HK-2 (cell line): Measurements from ENCODE around the gene NPHP3.
"Not testable (repeated sequence)": the region's sequence is repeated elsewhere in the genome, so short reads cannot be mapped to it uniquely, and the experiment has no call there.

ENCODE experiments used
- DNase-seq: peaks from one replicate; pipeline ENCODE4 v3.0.0-alpha.2; 2018; ENCODE audit not compliant: unreplicated experiment

The NPHP3 gene, protein sequence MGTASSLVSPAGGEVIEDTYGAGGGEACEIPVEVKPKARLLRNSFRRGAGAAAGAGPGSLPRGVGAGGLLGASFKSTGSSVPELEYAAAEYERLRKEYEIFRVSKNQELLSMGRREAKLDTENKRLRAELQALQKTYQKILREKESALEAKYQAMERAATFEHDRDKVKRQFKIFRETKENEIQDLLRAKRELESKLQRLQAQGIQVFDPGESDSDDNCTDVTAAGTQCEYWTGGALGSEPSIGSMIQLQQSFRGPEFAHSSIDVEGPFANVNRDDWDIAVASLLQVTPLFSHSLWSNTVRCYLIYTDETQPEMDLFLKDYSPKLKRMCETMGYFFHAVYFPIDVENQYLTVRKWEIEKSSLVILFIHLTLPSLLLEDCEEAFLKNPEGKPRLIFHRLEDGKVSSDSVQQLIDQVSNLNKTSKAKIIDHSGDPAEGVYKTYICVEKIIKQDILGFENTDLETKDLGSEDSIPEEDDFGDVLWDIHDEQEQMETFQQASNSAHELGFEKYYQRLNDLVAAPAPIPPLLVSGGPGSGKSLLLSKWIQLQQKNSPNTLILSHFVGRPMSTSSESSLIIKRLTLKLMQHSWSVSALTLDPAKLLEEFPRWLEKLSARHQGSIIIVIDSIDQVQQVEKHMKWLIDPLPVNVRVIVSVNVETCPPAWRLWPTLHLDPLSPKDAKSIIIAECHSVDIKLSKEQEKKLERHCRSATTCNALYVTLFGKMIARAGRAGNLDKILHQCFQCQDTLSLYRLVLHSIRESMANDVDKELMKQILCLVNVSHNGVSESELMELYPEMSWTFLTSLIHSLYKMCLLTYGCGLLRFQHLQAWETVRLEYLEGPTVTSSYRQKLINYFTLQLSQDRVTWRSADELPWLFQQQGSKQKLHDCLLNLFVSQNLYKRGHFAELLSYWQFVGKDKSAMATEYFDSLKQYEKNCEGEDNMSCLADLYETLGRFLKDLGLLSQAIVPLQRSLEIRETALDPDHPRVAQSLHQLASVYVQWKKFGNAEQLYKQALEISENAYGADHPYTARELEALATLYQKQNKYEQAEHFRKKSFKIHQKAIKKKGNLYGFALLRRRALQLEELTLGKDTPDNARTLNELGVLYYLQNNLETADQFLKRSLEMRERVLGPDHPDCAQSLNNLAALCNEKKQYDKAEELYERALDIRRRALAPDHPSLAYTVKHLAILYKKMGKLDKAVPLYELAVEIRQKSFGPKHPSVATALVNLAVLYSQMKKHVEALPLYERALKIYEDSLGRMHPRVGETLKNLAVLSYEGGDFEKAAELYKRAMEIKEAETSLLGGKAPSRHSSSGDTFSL (N-terminal part only)

DNA sequence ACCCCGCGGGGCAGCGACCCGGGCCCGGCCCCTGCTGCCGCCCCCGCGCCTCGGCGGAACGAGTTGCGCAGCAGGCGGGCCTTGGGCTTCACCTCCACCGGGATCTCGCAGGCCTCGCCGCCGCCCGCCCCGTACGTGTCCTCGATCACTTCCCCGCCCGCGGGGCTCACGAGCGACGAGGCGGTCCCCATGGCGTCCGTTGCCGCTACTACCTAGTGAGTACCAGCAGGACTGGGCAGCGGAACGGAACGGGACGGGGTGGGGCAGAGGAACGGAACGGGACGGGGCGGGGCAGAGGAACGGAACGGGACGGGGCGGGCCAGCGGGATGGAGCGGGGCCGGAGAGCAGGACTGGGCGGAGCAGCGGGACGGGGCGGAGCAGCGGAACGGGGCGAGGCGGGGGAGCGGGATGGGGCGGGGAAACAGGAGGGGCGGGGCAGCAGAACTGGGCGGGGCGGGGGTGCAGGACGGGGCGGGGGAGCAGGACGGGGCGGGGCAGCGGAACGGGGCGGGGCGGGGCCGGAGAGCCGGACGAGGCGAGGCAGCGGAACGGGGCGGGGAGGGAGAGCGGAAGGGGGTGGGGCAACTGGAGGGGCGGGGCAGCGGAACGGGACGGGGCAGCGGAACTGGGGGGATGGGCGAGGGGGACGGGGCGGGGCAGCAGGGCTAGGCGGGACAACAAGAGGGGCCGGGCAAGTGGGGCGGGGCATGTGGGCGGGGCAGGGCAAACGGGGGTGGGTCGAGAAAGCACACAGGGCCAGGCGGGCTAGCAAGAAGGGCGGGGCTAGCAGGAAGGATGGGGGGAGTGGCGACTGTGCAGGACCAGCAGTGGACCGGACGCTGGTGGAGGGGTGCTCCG lies at the start of gene NPHP3:
Gene NPHP3 (minus strand): TSS at position 245 of the 859 bp plus-strand sequence. CDS start 54 bp downstream, at position 191.
- DNase-seq: peak; percentile 100

DNA sequence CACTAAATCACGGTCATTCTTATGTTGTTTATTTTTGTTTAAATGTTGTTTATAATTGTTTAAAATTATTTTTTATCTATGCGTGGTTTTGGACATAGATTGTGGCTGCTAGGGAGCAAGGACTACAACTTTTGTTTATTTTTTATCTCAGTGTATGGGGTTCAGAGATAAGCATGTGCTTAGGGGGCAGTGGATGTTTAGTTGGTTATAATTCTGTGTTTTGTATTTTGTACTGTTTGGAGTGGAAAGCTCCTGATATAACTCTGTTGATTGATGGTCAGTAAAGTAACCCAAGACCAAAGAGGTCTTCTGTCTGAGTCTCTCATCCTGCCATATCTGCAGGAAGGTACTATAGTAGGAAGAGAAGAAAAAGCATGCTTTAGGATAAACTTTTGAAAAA lies 36.5 kb upstream of the NPHP3 start:
- DNase-seq: no peak

DNA sequence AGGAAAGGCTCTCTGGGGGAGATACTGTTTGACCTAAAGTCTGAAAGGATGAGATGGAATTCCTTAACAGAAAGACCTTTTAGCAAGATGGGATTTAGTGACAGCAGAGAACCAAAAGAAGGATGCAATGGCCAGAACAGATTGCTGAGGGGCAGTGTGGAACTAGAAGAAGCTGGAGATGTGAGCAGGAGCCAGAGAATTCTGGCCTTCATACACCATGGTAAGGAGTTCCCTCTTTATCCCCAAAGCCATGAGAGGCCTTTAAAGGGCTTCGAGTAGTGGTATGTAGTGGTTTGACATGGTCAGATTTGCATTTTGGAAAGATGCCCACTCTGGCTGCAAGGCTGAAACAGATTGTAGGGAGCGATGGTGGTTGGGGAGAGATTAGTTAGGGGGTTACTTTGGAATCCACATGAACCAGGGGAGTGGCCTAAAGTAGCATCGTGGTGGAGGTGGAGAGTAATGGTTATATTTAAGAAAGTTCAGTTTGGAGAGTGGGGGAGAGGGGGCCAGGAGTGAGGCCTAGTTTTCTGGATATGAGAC lies 34.0 kb upstream of the NPHP3 start:
- DNase-seq: no peak

DNA sequence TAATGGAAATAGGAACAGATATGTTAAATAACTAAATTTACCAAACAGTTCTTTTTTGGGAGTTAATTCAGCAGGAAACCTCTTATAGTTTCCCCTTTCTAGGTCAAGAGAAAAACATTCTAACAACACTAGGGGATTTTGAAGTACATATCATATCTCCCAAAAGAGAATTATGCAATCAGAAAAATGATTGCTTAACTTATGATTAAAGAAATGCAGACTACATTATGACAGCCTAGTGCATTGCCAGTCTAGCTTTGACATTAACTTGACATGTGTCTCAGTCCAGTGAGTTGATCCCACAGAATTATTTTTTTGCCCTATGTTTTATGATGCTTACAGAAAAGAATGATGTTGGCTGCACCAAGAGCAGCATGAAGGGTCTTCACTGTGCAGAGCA lies 31.7 kb upstream of the NPHP3 start:
- no peak for DNase-seq

DNA sequence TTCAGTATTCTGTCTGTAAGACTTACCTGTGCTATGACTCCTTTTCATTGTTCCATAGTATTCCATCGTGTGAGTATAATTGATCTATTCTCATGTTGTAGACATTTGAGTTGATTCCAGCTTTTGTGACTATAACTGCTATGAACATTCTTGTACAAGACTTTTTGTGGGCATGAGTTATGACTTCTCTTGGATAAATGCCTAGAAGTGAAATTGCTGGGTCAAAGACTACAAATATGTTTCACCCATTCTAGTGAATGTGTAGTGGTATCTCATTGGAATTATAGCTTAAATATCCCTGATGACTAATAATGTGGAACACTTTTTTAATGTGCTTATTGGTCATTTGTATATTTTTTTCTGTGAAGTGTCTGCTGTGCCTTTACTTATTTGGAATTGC lies 27.6 kb upstream of the NPHP3 start:
- DNase-seq: no peak

DNA sequence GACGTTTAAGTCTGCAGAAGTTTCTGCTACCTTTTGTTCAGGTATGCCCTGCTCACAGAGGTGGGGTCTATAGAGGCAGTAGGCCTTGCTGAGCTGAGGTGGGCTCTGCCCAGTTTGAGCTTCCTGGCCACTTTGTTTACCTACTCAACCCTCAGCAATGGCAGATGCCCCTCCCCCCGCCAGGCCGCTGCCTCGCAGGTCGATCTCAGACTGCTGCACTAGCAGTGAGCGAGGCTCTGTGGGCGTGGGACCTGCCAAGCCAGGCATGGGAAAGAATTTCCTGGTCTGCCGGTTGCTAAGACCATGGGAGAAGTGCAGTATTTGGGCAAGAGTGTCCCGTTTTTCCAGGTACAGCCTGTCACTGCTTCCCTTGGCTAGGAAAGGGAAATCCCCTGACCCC lies 24.5 kb upstream of the NPHP3 start:
- DNase-seq: not testable (repeated sequence)

DNA sequence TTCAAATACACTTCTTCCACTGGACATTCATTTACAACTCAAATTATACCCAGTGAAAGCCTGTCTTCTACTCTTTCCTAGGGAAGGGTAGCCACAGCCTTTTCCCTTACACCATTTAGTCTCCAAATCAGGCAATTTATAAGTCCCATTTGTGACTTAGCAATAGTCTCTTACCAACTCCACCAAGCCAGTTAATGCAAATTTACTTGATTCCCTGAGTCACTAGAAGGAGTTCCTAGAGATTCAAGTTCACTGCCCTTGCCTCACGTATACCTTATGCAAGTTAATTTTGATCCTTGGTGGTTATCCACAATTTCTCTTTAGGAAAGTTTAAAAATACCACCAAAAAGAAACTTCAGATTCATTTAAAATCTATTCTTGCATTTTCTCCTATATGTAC lies 16.1 kb upstream of the NPHP3 start:
- no peak for DNase-seq

DNA sequence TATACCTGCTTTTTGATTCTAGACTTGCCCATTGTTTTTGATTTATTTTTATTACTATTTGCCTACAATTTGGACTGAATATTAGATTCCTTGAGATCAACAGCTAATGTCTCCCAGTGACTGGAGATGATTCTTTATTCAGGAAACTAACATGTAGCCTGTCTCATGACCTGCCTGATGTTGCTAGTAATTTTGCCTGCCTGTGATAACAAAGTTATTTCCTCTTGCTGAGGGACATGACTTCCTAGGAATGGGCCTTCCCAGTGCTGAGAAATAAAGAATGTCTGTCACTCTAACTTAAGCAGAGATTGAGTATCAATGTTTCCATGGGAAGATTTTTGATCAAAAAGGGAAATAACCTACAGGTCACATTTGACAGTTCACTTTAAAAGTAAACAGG lies 13.4 kb upstream of the NPHP3 start:
- DNase-seq: no peak

DNA sequence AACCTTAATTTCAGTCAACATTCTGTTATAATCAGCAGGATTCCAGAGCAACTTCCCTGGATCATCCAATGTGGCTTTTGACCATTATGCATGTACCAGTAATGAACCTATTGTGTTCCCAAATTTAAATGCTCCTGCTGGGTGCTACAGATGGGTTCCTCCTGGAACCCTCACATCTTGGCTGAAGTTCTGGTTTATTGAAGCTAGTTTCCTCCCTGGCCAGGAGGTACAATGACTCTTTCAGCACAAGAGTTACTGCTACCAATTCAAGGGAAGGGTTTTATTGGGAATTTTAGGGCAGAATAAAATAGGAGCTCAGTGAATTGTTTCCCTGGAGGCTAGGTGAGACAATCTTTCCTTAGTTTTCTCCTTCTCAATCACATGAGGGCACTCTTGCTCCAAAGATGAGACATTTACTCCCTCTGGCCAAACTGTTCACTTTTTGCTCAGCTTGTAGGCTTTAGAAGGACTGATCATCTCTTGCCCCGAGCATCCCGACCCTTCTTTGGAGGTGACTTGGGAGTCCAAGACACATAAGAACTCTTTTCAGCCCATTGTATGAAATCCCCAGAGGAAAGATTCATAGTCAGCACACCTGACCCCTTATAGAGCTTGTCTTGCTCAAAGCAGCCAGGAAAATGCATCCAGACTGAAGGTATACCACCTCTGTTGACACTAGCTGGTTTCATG lies 8.8 kb upstream of the NPHP3 start:
- no peak for DNase-seq

DNA sequence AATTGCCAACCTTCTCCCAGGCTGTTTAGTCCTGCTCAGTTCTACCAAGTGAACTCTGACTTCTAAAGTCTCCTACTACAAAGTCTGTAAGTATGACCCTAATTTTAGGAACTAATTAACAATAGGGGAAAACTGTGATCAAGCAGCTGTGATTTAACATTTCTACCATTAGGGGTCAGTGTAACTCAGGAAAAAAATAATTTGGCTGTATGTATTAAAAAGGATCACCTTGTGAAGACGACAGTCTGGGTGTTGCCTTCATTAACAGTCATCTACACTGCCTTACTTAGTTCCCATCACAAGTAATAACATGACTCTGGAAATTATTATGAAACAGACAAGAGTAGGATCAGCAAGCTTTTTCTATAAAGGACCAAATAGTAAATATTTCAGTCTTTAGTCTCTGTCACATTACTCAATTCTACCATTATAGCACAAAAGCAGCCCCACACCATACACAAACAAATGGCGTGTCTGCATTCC lies 4.2 kb upstream of the NPHP3 start:
- DNase-seq: no peak

DNA sequence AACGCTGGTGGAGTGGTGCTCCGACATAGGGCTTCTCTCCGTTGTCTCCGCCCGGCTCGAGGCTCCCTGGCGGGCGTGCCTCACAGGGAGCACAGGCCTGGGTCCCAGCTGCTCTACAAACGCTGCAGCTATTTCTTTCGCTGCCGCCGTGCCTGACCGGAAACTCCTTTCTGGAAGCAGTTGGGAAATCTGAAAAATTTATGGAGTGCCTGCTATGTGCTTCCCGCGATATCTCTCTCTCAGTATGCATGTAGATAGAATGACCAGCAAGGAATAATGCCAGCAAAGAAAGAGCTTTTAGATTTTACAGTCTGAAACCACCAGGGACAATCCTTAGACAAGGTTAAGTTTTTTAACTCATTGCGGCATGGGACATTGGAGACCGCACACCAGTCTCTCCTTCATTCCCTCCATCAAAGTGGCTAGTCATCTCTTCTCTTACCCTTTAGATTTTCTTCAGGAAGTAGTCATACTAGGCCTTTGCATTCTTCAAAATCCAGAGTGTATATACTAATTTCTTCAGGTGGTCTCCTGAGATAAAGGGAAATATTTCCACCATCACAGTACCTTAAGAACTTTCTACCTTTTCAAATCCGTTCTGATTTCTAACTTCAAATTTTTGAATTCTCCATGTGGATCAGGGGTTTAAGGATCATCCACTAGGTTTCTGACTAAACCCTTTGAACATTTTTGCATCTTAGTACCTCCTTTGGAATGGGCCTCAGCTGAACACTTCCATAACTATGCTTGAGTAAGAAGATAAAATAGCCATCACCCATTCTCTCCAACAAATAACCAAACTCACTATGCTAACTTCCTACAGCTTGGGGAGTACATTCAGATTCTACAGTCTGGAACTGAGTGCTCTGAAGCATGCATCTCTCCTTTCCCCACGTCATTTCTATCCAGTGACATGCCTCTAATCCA lies 1.1 kb upstream of the NPHP3 start:
- no peak for DNase-seq

DNA sequence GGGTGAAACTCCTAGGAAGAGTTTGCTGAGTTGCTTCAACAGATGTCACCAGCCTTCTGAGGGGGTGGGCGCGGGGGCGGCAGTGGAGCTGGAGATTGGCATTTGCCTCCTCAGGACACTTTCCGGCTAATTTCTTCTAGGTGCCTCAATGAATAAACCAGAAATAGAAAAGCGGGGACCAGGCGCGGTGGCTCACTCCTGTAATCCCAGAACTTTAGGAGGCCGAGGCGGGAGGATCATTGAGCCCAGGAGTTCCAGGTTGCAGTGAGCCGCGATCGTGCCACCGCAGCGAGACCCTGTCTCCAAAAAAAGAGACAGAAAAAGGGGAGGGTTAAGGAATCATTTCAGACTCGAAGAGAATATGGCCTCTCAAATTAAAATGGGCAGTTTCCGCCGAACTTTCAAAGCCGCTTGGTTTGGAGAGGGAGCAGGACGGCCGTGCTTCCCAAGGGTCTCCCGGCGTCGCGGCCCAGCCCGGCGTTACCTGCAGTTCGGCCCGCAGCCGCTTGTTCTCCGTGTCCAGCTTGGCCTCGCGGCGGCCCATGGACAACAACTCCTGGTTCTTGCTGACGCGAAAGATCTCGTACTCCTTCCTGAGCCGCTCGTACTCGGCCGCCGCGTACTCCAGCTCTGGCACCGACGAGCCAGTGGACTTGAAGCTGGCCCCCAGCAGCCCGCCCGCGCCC lies 587 bp downstream of the NPHP3 start:
- DNase-seq: peak; percentile 79

DNA sequence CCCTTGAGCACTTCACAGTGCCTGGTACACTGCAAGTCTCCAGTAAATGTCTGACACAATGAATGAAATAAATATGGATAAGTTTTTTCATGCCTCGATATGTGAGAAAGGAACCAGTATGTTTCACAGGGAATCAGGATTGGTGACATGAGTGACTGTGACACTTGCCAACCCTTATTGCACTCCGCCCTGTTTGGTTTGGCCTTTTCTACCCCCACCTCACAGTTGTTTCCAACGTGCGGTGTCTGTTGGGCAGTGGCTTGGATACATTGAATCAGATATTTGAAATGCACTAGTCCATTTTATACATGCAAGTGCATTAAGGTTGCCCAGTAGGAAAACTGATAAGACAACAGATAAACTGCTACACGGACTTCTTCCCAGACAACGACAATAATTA lies 2.0 kb downstream of the NPHP3 start:
- no peak for DNase-seq

DNA sequence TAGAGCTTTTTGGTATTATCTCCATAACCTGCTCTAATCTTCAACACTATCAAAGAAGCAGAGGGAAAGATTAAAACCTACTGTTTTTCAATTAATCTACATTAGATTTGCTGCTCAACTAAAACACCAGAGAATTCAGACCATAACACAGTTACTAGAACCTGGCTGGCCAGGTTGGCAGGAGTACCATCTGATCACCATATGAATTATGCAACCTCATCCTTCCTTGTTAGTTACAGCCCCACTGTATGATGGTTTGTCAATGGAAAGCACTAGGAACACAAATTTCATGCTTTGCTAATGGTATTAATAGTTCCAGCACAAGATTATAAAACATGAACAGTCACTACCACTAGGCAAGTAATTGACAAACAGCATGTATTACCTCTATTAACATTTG lies 5.8 kb downstream of the NPHP3 start:
- DNase-seq: no peak

DNA sequence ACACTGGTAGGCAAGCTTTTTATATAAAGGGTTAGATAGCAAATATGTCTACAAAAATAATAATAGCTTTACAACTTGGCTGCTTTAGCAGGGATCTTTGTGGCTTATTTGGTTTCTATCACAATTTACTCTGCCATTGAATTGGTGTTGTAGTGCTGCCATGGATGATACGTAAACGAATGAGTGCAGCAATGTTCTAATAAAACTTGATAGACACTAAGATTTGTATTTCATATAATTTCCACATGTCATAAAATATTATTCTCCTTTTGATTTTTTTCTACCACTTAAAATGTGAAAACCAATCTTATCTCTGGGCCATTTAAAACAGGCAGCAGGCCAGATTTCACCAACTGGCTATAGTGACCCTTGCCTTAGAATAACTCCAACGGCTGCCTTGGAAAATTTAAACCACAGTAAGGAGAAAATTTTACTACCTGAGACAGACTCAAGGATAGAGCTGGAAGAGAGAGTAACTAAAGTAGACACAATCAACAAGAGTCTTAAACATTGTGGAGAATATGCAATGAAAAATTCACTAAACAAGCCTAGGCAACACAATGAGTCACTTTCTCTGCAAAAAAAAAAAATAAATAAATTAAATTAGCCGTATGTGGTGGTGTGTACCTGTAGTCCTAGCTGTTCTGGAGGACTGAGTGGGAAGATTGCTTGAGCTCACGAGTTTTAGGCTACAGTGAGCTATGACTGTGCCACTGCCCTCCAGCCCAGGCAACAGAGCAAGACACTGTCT lies 8.1 kb downstream of the NPHP3 start:
- no peak for DNase-seq

DNA sequence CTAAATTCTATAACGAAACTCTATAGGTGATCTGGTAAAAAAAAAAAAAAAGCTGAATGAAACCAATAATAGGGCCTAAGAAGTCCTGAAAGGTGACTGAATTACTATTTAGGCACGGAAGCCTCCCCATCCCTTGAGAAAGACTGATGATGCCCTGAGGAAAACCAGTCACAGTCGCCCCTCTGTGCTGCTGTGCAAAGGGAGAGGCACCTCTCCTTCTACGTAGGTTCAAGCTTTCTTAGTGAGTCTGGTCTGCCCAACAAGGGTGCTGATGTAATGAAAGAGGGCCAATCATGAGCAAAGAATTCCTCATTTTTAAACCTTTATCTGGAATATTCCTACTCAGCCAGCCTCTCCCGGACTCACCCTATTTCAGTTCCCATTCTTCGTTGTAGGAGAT lies 11.9 kb downstream of the NPHP3 start:
- DNase-seq: no peak

DNA sequence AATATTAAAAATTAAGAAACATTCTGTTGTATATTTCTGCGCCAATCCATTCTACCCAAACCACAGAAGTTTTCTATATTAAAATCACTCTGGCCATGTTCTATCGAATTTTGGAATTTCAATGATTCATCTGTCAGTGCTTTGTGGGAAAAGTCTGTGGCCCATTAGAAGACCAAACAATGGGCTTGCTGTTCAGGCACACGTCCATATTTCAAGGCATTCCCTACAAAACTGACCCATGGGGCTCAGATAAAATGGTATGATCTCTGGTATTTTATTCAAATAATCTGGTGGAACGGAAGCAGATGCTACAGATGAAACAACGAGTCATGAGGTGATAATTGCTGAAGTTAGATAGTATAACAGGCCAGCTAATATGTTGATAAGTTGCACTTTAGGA lies 12.4 kb downstream of the NPHP3 start:
- no peak for DNase-seq

DNA sequence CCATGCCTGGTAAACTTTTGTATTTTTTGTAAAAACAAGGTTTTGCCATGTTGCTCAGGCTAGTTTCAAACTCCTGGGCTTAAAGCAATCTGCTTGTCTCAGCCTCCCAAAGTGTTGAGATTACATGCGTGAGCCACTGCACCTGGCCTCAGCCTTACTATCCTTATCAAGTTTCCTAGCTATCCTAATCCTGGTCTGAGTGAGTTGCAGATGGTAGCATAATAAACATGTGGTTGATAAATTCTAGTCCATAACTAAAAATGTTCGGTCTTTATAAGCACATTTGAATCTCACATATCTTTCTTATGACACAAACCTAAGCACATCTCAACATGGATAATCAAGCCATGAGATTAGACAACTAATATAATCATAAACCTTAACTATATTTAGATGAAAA lies 18.5 kb downstream of the NPHP3 start:
- DNase-seq: no peak
